ENCODE data around the gene SLC7A1.

DNA sequence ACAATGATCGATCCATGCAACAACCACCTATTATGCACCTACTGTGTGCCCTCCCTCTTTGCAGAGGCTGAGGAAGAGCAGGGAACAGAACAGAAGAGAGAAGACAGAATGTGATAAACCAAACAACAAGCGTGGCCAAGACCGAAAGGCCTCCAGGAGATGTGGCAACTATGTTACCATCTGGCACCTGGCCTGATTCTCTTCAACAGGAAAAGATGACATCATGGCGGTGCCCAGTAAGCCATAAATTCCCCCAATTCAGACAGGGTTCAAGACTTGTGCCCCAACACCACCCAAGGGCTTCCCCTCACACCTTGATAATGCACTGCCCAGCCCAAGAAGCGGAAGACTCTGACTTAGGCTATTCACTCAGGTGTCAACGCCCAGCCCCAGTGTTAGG lies 44.3 kb downstream of the SLC7A1 start:
- TF ChIP-seq CTCF (conservative IDR thresholded peaks at IDR 0.05; ENCODE audit: low read length) (no peak), EZH2phosphoT487 (IDR thresholded peaks at IDR 0.05; ENCODE audit: borderline replicate concordance, low read depth, low read length) (no peak)
